Measurements from ENCODE around the gene INTS11. TPM values are rescaled to one million over a fixed set of nuclear protein-coding genes. Genes with fewer than 3 reads are reported as not detected.

INTS11 gene
- total and polyA plus RNA-seq, 10 of the 15 experiments (the other 5 are each of a cell fraction or from before 2014, with no cell fraction given) = 2.5 to 117 (median 77.7) TPM

- Histone ChIP-seq H3K36me3 (ENCODE audit: control insufficient read depth in 2 of 2, insufficient read depth in 2 of 2, low read length in 1 of 2) (peaks cover 0 to 5% of the 10 kb centered on the region in 2 experiments), H3K4me1 (ENCODE audit: control insufficient read depth, insufficient read depth, low read length) (peaks cover 2% of the 10 kb centered on the region; the same call in 1 of the 2 replicates), H3K79me2 (ENCODE audit: control insufficient read depth, insufficient read depth, low read length) (no peaks in the 10 kb centered on the region; the same call in none of the 2 replicates), H3K9ac (ENCODE audit: control insufficient read depth, insufficient read depth, low read length) (no peak overlapping the region), H3K4me3 (no peak overlapping the region), H3K4me2 (ENCODE audit: control insufficient read depth, insufficient read depth) (no peak overlapping the region), H3K27me3 (replicated peaks in 1 of 2; ENCODE audit: control insufficient read depth in 2 of 2, insufficient read depth in 2 of 2, low read length in 1 of 2) (no peaks in the 10 kb centered on the region), H4K20me1 (ENCODE audit: control insufficient read depth, insufficient read depth) (no peaks in the 10 kb centered on the region), H2AFZ (ENCODE audit: control insufficient read depth, low read depth, low read length) (no peak overlapping the region), H3K9me3 (replicated peaks; ENCODE audit: control insufficient read depth, insufficient read depth, low read length) (no peaks in the 10 kb centered on the region), H3K27ac (ENCODE audit: control insufficient read depth, insufficient read depth) (no peak overlapping the region)
- no TSS peak for BruUV-seq (replicated peaks)
- intact Hi-C loops (cut with micrococcal nuclease; ENCODE audit: unreplicated experiment) (no loop called here), in situ Hi-C loops (cut with MboI) (no loop called here)
- ChIA-PET RAD21 (ENCODE audit: unreplicated experiment) (no interaction called here), POLR2A (no interaction called here), SMC1A (ENCODE audit: uncharacterized antibody, unreplicated experiment) (no interaction called here), CTCF (no interaction called here)
- ATAC-seq (no peak), FAIRE-seq (no peak), DNase-seq (ENCODE audit: low read depth, low spot score) (no peak)
- TF ChIP-seq, protein P1, sequence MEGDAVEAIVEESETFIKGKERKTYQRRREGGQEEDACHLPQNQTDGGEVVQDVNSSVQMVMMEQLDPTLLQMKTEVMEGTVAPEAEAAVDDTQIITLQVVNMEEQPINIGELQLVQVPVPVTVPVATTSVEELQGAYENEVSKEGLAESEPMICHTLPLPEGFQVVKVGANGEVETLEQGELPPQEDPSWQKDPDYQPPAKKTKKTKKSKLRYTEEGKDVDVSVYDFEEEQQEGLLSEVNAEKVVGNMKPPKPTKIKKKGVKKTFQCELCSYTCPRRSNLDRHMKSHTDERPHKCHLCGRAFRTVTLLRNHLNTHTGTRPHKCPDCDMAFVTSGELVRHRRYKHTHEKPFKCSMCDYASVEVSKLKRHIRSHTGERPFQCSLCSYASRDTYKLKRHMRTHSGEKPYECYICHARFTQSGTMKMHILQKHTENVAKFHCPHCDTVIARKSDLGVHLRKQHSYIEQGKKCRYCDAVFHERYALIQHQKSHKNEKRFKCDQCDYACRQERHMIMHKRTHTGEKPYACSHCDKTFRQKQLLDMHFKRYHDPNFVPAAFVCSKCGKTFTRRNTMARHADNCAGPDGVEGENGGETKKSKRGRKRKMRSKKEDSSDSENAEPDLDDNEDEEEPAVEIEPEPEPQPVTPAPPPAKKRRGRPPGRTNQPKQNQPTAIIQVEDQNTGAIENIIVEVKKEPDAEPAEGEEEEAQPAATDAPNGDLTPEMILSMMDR (IDR thresholded peaks at IDR 0.05 in 2 of 3, conservative IDR thresholded peaks at IDR 0.05 in 1 of 3; ENCODE audit: control insufficient read depth in 2 of 3, extremely low read depth in 1 of 3, insufficient read depth in 1 of 3, low read depth in 3 of 3, low read length in 3 of 3) = no peak
- no peak for TF ChIP-seq YBX1 (IDR thresholded peaks at IDR 0.05)
- TF ChIP-seq CEBPB (IDR thresholded peaks at IDR 0.05; ENCODE audit: borderline replicate concordance in 1 of 2, low read depth in 2 of 2, low read length in 2 of 2) = no peak
- TF ChIP-seq JUNB (IDR thresholded peaks at IDR 0.05) = no peak
- no peak for TF ChIP-seq ZBTB11 (CRISPR knock-in tag; IDR thresholded peaks at IDR 0.05)
- no peak for TF ChIP-seq MAX (IDR thresholded peaks at IDR 0.05; ENCODE audit: low read depth, low read length)
- no peak for TF ChIP-seq SUZ12 (IDR thresholded peaks at IDR 0.05; ENCODE audit: unreplicated experiment)
- TF ChIP-seq, protein P2, sequence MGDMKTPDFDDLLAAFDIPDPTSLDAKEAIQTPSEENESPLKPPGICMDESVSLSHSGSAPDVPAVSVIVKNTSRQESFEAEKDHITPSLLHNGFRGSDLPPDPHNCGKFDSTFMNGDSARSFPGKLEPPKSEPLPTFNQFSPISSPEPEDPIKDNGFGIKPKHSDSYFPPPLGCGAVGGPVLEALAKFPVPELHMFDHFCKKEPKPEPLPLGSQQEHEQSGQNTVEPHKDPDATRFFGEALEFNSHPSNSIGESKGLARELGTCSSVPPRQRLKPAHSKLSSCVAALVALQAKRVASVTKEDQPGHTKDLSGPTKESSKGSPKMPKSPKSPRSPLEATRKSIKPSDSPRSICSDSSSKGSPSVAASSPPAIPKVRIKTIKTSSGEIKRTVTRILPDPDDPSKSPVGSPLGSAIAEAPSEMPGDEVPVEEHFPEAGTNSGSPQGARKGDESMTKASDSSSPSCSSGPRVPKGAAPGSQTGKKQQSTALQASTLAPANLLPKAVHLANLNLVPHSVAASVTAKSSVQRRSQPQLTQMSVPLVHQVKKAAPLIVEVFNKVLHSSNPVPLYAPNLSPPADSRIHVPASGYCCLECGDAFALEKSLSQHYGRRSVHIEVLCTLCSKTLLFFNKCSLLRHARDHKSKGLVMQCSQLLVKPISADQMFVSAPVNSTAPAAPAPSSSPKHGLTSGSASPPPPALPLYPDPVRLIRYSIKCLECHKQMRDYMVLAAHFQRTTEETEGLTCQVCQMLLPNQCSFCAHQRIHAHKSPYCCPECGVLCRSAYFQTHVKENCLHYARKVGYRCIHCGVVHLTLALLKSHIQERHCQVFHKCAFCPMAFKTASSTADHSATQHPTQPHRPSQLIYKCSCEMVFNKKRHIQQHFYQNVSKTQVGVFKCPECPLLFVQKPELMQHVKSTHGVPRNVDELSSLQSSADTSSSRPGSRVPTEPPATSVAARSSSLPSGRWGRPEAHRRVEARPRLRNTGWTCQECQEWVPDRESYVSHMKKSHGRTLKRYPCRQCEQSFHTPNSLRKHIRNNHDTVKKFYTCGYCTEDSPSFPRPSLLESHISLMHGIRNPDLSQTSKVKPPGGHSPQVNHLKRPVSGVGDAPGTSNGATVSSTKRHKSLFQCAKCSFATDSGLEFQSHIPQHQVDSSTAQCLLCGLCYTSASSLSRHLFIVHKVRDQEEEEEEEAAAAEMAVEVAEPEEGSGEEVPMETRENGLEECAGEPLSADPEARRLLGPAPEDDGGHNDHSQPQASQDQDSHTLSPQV (IDR thresholded peaks at IDR 0.05) = no peak
- no peak for TF ChIP-seq NR2C1 (IDR thresholded peaks at IDR 0.05)
- no peak for TF ChIP-seq CREB1 (IDR thresholded peaks at IDR 0.05; ENCODE audit: low read depth)
- TF ChIP-seq SREBF2 (IDR thresholded peaks at IDR 0.05; ENCODE audit: low read length) = no peak
- 88% methylated on average over 18 of the region's 18 CpGs for WGBS (ENCODE audit: insufficient coverage, insufficient replicate concordance, low lambda C conversion rate, missing lambda C conversion rate)
Observed at GRCh38 chr1:1342584-1343115, 18.2 kb upstream of the INTS11 start.
